HG02642 (cell line): ENCODE measurements around the gene CAPZB.
A peak's percentile ranks its signal among the peaks of the same experiment; 100 is the strongest.
"Not testable (repeated sequence)": the region's sequence is repeated elsewhere in the genome, so short reads cannot be mapped to it uniquely, and the experiment has no call there.

Experiments used
- ATAC-seq: cut with Tn5 transposase; IDR thresholded peaks from one replicate; pipeline ENCODE4 v1.9.1; 2021; ENCODE audit warnings: mild to moderate bottlenecking; ENCODE audit not compliant: unreplicated experiment, poor library complexity

CAPZB gene

DNA sequence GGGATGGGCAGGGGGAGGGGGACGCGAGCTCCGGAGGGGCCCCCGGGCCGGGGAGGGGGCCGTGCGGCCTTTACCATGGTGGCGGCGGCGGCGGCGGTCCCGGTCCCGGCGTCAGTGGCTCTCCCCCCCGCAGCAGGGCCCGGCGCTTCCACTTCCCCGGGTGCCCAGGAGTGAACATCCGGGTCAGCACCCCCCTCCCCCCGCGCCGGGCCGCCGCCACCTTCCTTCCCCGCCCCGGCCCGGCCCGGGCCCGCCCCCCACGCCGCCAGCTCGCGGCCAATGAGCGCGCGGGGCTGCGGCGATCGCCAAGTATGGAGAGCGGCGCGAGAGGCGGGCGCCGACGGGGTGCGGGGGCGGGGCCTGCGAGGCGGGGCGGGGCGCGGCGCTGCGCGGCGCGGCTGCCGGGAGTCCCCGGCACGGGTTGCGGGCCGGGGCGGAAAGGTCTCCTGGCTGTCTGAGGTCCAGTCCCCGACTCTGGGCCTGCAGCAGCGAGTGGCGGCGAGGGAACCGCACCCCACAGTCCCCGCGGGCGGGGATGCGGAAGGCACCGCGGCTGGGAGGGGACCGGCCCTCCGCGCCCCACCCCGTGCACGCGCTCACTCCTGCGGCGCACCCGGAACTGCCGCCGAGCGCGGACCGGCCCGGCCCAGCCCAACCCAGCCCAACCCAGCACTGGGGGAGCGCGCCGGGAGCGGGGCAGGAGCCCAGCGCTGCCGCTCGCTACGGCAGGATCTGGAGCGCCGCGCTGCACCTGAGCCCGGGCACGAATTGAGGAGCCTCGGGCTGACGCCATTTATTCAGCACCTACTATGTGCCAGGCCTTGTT, at the start of gene CAPZB:
Gene CAPZB, minus strand, starts transcription at position 178 of the 826 bp plus-strand sequence. Its CDS starts 101 bp downstream, at position 77.
- ATAC-seq, result peak; percentile 81

DNA sequence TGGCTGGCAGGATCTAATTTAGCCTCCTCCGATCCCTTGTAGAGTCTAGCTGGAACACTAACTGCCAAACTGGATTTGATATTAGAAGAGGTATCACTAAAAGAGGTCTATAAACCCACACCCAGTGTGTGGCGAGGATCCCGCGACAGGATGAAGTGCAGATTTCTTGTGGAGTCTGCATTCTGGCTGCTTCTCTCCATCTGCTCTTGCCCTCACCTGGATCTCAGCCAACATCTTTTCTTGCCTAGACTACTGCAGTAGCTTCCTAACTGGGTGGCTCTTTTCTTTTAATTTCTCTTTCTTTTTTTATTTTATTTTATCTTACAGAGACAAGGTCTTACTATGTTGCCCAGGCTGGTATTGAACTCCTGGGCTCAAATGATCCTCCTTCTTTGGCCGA, 48.9 kb upstream of the CAPZB start:
- no peak for ATAC-seq

DNA sequence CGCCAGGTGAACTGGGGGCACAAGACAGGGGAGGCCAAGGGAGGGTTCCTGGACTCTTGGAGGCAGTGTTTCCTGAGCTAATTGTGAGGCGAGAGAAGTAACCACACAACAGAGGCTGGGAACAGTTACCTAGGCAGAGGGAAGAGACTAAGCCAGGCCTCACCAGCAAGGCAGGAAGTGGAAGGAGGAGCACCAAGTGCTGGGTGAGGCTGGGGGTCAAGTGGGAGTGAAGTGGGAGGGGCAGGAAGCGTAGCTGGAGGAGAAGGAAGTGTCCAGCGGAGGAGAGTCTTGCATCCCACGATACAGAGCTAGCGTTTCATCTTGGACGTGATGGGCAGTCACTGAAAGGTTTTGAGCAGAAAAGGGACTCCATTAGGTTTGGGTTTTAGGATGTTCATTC, 48.3 kb upstream of the CAPZB start:
- no peak for ATAC-seq

DNA sequence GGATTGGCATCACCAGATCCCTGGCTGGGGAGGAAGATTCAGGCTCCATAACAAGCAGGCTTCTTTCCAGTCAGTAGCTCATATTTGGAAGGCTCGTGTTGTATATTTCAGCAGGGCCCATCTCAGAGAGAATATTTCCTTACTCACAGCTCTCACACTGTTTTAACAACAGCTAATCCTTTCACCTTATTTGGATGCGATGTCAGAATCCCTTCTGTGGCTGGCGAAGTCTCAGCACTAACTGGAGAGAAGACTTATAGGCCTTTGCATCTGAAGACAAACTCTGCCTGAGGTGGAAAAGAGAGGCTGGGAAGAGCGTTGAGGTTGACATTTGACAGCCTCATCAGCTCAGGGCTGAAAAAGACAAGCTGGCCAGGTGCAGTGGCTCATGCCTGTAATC, 47.2 kb upstream of the CAPZB start:
- no peak for ATAC-seq

DNA sequence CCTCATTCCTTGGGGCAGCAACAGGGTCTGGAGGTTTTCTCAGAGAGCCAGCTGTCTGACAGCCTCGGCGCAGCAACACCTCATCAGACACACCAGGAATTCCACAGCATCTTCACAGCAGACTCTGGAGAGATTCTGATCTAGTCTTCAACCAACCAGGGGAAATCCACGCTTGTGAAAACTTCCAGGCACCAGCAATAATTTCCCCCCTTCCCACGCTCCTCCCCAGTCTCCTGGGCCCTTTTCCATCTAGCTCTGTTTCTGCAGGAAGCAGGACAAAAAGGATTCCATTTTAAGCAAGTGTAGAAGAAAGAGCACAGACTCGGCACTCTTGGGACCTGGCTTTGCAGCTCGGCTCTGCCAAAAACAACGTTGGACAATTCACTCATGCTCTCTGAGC, 44.3 kb upstream of the CAPZB start:
- ATAC-seq, result no peak

DNA sequence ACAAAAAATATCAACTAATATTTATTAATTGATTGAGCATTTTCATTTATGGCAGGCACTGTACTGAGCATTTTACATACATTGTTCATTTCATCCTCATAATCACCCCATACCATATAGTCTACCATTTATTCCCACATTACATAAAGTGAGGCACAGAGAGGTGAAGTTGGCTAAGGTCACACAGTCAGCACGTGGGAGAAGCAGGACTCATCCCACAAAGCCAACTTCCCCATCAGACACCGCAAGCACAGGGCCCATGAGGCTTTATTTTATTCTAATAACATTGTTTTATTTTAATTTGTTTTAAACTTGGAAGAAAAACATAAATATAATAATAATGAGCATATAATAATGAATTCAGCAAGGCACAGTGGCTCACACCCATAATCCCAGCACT, 43.1 kb upstream of the CAPZB start:
- ATAC-seq, result no peak

DNA sequence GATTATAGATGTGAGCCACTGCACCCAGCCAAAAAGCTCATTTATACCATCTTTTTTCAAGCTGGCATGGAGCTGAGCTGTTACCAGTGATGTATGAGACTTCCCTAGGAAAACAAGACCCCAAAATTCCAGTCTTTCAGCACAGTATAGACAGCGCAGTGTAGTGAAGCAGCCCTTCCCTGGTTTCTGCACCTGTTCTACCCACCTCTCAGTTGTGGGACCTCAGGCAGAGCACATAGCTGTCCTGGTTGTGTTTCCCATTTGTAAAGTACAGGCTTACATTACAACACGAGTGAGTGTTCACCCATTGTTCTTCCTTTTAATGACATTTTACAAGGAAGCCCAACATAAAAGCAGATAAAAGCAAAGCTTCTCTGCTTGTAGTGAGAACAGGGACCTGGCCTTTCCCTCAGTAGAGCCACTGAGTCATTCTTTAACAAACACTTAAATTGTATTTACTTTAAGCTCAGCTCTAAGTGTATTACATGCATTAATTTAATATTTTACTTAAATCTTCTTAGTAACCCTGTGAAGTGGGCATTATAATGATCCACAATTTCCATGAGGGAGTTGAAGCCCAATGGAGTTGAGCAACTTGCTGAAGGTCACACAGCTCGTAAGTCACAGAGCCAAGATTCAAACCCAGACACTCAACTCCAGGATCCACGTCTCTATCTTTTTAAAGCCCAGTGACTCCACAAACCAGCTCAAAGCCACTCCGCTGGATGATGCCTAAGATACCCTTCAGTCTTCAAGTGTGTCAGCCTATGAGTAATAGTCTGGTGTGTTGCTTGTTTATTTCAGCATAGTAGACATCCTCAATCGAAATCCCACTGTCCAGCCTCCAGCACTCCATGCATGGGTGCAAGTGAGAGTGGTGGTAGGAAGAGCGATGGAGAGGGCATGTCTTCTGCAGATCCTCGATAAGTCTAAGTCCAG, 40.5 kb upstream of the CAPZB start:
- ATAC-seq, result no peak

DNA sequence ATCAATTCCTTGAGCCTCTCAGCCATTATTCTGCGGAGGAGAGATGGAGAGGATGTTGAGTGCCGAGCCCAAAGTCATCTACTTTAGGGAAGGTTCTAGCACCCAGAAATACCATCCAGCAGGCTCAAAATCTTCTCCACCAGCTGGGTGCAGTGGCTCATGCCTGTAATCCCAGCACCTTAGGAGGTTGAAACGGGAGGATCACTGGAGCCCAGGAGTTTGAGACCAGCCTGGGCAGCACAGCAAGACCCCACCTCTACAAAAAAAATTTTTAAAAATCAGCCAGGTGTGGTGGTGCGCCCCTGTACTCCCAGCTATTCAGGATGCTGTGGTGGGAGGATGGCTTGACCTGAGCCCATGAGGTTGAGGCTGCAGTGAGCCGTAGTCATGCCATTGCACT, 39.5 kb upstream of the CAPZB start:
- ATAC-seq, result no peak

DNA sequence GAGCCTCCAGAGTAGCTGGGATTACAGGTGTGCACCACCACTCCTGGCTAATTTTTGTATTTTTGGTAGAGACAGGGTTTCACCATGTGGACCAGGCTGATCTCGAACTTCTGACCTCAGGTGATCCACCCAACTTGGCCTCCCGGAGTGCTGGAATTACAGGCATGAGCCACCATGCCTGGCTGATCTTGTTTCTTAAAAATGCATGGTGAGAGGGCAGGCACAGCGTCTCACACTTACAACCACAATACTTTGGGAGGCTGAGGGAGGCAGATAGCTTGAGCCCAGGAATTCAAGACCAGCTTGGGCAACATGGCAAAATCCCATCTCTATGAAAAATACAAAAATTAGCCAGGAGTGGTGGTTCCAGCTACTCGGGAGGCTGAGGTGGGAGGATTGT, 37.2 kb upstream of the CAPZB start:
- not testable (repeated sequence) for ATAC-seq

DNA sequence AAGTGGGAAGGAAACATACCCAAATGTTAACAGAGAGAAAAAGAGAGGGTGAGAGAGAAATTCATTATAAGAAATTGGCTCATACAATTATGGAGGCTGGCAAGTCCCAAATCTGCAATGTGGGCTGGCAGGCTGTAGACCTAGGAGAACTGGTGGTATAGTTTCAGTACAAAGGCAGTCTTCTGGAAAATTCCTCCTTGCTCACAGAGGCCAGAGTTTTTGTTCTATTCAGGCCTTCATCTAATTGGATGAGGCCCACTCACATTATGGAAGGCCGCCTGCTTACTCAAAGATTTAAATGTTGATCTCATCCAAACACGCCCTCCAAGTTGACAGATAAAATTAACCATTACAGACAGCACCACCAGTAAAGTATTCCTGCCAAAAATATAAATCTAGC, 36.1 kb upstream of the CAPZB start:
- no peak for ATAC-seq

DNA sequence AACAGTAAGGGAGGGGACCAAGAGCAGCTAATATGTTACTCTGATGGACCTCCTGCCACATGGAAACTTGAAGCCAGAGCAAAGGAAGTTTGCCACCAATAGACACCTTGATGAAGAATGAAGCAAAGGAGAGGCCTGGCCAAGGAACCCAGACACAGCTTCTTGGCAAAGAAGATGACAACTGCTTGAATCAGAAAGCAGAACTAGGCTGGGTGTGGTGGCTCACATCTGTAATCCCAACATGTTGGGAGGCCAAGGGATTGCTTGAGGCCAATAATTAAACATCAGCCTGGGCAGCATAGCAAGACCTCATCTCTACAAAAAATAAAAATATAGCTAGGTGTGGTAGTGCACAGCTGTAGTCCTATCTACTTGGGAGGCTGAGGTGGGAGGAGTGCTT, 31.7 kb upstream of the CAPZB start:
- ATAC-seq, result no peak

DNA sequence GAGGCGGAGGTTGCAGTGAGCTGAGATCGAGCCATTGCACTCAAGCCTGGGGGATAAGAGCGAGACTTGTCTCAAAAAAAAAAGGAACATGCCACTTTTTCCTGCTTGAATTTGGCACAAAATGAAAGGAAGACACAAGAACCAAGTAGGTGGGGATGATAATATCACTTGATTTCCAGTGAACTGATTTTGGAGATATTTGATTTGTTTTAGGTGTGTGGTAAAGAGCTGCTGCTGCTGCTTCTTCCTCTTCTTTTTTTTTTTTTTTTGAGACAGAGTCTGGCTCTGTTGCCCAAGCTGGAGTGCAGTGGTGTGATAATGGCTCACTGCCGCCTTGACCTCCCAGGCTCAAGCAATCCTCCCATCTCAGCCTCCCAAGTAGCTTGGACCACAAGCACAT, 29.9 kb upstream of the CAPZB start:
- ATAC-seq, result no peak

DNA sequence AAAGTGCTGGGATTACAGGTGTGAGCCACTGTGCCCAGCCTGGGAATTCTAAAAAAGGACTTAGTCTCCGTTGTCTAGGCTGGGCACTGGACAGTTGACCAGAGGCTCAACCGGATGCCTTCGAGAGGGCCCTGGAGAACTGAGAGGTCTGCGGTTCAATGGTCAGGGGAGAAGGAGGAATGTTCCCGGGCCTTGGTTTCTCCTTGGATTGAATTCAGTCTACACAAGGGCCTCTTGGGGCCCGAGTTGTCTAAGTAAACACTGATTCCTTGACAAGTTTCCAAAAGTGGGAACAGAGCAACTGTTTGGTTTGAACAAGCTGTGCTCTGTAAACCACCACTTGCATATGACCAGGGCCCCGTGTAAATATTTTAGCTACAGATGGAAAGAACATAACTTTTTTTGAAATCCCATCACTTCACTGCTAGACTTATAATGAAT, 29.1 kb upstream of the CAPZB start:
- ATAC-seq, result no peak

DNA sequence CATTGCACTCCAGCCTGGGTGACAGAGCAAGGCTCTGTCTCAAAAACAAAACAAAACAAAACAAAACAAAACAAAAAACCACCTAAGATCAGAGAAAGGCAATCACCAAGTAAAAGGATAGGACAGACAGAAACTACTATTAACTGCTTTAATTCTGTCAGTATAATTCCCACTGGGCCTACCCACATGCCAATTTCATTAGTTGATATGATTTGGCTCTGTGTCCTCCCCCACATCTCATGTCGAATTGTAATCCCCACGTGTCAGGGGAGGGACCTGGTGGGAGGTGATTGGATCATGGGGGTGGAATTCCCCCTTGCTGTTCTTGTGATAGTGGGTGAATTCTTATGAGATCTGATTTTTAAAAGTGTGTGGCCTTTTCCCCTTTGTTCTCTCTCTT, 27.2 kb upstream of the CAPZB start:
- no peak for ATAC-seq

DNA sequence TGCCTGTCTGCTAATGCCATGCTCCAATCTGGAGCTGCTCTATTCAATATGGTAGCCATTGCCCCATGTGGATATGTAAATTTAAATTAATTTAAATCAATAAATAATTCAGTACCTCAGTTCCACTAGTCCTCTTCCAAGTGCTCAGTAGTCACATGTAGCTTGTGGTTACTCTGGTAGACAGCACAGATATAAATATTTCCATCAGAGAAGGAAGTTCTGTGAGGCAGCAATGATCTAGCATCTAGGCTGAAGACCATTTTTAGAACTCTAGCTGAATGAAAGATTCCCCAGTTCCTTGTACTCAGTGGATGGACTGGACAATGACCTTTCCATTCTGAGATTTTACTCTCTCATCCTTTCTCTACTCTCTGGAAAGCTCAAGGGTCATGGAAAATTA, 25.8 kb upstream of the CAPZB start:
- ATAC-seq, result no peak

DNA sequence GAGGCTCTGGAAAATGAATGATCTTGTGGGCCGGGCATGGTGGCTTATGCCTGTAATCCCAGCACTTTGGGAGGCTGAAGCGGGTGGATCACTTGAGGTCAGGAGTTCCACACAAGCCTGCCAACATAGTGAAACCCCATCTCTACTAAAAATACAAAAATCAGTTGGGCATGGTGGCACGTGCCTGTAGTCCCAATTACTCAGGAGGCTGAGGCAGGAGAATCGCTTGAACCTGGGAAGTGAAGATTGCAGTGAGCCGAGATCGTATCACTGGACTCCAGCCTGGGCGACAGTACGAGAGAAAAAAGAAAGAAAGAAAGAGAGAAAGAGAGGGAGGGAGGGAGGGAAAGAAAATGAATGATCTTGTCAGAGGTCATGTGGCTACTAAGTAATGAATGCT, 24.3 kb upstream of the CAPZB start:
- not testable (repeated sequence) for ATAC-seq

DNA sequence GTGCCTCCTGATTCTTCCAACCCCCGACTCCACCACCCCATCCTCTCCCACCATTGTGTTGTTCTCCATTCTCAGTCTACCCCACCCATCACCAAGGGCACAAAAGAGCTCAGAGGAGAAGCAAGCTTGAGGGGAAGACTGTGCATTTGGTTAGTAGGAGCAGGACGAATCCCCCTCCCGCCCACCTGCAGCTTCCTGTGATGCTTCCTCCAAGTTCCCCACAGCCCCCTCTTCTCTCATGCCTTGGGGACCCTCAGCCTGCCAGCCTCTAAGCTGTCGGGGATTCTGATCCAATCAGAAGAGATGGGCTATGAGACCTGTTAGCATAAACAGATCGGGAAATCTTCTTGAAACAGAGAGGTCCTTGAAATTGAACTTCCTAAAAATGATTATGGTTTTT, 22.2 kb upstream of the CAPZB start:
- no peak for ATAC-seq

DNA sequence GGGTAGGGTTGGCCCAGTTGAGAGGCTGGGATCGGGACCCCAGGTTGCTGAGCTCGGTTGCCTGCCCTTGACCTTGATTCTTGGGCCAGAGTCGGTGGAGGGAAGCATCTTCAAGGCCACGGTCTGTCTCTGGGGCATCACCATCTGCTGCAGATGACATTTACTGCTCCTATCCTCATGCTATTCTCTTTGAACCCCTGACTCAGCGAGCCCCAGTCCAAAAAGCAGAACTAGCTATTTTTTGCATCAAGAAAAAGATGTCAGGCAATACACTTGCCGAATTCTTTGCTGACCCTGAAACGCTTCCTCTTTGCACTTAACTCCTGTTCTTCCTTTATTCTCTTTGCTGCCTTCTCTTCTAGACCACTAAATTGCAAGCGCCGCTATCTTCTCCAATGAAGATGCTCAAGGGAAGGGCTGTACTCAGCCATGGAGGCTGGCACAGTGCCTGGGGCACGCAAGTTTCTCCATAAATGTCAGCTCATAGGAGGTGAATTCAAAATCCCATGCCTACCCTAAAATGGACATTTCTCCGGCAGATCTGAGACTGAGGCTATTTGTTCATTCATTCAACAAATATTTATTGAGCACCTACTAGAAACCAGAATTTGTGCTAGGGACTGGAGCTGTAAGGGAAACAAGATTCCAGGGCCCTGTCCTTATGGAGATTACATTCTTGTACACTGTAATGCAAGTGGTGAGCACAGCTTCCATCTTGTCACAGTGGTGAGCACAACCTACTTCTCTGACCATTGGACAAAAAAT, 20.5 kb upstream of the CAPZB start:
- ATAC-seq, result no peak

DNA sequence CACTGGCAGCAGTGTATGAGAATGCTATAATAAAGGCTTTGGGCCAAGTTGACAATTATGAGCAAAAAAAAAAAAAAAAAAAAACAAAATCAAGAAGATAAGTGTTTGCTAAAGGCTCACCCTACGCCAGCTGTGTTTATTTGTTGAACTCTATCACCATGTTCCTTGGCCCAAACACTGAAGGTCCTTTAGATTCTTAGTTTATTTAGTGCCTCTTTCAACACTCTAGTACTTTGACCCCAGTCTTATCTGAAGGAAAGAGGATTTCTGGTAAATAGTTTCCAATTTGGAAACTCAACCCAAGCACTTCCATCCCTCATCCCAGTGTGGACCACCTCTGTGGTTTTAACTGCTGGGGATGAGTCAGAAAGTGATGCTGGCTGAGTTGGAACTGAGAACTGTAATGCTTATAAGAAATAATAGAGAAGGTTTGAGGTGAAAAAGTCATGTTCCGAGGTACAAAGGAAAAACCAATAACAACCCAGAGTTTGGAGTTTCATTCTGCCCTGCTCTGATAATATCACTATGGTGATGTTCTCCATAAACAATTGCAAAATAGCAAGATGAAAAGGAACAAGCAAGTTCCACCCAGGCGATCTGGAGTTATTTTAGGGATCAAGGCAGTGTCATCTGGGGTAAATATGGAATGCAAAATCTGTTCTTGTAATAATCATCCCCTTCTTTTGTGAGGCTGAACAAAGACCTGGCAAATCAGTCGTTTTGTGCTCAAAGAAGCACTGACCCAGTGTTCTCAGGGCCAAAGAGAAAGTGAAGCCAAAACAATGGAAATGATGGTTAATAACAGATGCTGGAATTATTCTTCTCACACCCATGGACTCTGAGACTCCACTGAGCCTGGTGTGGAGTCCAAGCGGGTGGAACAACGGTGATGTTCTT, 19.7 kb upstream of the CAPZB start:
- no peak for ATAC-seq

DNA sequence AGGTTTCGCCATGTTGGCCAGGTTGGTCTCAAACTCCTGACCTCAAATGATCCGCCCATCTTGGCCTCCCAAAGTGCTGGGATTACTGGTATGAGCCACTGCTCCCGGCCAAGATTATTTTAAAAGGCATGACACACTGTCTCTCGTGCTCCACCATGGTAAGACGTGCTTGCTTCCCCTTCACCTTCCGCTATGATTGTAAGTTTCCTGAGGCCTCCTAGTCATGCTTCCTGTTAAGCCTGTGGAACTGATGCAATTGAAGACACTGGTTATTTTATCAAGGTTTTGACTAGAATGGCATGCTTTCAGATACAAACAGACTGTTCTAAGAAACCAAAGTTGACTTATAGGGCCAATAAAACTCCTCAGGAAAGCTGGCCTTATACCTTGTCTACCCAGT, 16.9 kb upstream of the CAPZB start:
- not testable (repeated sequence) for ATAC-seq
